ENCODE results near the gene NALCN. TPM values are rescaled to one million over a fixed set of nuclear protein-coding genes. Genes with fewer than 3 reads are reported as not detected.

Gene NALCN
- total RNA-seq, 2 experiments from 2014 or later, result not detected

DNA sequence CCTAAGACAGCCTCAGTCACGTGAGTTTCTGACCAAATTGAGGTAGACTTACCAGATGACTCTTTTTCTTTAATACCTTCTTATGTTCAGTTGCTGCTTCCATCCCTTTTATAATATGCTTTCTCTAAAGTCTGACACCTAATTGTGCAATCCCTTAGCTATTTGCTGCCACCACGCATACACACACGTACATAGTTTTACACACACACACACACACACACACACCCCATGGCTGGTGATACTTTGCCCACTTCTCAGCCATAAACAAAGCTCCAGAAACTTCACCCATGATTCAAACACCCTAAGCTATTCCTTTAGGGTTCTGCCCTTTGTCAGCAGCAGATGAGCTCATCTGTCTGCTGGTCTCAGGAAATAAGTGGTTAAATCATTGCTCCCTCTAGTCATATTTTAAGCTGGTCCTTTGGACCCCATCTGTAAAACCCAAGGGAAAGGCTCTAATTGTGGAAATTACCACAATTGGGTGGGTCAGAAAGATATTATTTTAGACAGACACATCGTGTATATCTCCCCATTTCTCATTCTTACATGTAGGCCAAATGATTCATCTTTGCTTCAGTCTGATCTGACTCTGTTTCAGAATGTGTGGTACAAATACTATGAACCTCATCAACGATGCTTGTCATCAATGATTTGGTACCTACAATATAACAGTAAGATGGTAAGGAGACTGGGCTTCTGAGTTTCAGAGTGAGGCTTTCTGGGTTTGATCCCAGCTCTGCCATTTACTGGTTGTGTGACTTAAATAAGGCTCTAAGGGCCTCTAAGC, 69.2 kb downstream of the NALCN start:
- TF ChIP-seq, protein P1, sequence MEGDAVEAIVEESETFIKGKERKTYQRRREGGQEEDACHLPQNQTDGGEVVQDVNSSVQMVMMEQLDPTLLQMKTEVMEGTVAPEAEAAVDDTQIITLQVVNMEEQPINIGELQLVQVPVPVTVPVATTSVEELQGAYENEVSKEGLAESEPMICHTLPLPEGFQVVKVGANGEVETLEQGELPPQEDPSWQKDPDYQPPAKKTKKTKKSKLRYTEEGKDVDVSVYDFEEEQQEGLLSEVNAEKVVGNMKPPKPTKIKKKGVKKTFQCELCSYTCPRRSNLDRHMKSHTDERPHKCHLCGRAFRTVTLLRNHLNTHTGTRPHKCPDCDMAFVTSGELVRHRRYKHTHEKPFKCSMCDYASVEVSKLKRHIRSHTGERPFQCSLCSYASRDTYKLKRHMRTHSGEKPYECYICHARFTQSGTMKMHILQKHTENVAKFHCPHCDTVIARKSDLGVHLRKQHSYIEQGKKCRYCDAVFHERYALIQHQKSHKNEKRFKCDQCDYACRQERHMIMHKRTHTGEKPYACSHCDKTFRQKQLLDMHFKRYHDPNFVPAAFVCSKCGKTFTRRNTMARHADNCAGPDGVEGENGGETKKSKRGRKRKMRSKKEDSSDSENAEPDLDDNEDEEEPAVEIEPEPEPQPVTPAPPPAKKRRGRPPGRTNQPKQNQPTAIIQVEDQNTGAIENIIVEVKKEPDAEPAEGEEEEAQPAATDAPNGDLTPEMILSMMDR (IDR thresholded peaks at IDR 0.05), result no peak
- H3K27ac Mint-ChIP-seq, result no peak overlapping the region
- H3K4me3 Mint-ChIP-seq, result no peak overlapping the region
- H3K27me3 Mint-ChIP-seq, result no peaks in the 10 kb centered on the region
- no peak for ATAC-seq (ENCODE audit: poor library complexity)
- H3K27me3 ChIP-seq (ENCODE audit: control insufficient read depth in 1 of 2, insufficient read depth in 2 of 2, low read length in 2 of 2), result no peaks in the 10 kb centered on the region
- H3K4me1 ChIP-seq (ENCODE audit: insufficient read depth, low read length), result no peaks in the 10 kb centered on the region
- no peaks in the 10 kb centered on the region for H3K4me1 Mint-ChIP-seq (ENCODE audit: low read depth)
- H3K4me3 ChIP-seq (ENCODE audit: low read length), result no peak overlapping the region
- ChIA-PET POLR2A (no interaction called here), CTCF (no interaction called here)
- intact Hi-C loops (cut with DNase I, micrococcal nuclease), result no loop called here
- DNase-seq, result no peak
- no peaks in the 10 kb centered on the region for H3K9me3 ChIP-seq (ENCODE audit: control insufficient read depth in 1 of 2, insufficient read depth in 1 of 2, low read length in 2 of 2)
- H3K27ac ChIP-seq (ENCODE audit: low read depth in 1 of 2, low read length in 2 of 2), result no peak overlapping the region
- no peaks in the 10 kb centered on the region for H3K36me3 ChIP-seq (ENCODE audit: insufficient read depth, low read length)
- no peaks in the 10 kb centered on the region for H3K36me3 Mint-ChIP-seq (ENCODE audit: low read depth)
- no peaks in the 10 kb centered on the region for H3K9me3 Mint-ChIP-seq

DNA sequence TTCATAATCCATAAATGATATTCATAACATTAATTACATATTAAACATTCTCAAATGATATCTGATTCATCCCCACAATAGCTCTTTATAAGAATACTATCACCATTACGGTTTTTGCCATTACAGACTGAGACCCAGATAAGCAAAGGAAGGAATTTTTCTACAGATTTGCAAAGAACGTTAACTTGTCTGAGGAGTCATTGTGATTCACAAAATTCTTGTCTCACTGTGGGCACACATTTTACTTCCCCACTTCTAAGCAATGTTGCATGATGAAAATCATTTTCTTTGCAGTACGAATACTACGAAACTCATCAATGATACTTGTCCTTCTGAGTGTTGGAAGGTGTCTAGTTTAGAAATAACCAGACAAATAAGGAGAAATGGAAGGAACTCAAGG, 70.1 kb downstream of the NALCN start:
- H3K4me3 ChIP-seq (ENCODE audit: low read length), result no peak overlapping the region
- no peak overlapping the region for H3K27ac Mint-ChIP-seq
- ATAC-seq (ENCODE audit: poor library complexity) (no peak), DNase-seq (no peak)
- H3K4me3 Mint-ChIP-seq, result no peak overlapping the region
- no peak overlapping the region for H3K27ac ChIP-seq (ENCODE audit: low read depth in 1 of 2, low read length in 2 of 2)
- H3K27me3 Mint-ChIP-seq, result no peaks in the 10 kb centered on the region
- ChIA-PET CTCF (no interaction called here), POLR2A (no interaction called here)
- no peaks in the 10 kb centered on the region for H3K9me3 Mint-ChIP-seq
- no peaks in the 10 kb centered on the region for H3K9me3 ChIP-seq (ENCODE audit: control insufficient read depth in 1 of 2, insufficient read depth in 1 of 2, low read length in 2 of 2)
- H3K36me3 ChIP-seq (ENCODE audit: insufficient read depth, low read length), result no peaks in the 10 kb centered on the region
- H3K4me1 Mint-ChIP-seq (ENCODE audit: low read depth), result no peaks in the 10 kb centered on the region
- H3K27me3 ChIP-seq (ENCODE audit: control insufficient read depth in 1 of 2, insufficient read depth in 2 of 2, low read length in 2 of 2), result no peaks in the 10 kb centered on the region
- TF ChIP-seq, protein P1 (IDR thresholded peaks at IDR 0.05), result no peak
- intact Hi-C loops (cut with DNase I, micrococcal nuclease), result no loop called here
- no peaks in the 10 kb centered on the region for H3K4me1 ChIP-seq (ENCODE audit: insufficient read depth, low read length)
- no peaks in the 10 kb centered on the region for H3K36me3 Mint-ChIP-seq (ENCODE audit: low read depth)

DNA sequence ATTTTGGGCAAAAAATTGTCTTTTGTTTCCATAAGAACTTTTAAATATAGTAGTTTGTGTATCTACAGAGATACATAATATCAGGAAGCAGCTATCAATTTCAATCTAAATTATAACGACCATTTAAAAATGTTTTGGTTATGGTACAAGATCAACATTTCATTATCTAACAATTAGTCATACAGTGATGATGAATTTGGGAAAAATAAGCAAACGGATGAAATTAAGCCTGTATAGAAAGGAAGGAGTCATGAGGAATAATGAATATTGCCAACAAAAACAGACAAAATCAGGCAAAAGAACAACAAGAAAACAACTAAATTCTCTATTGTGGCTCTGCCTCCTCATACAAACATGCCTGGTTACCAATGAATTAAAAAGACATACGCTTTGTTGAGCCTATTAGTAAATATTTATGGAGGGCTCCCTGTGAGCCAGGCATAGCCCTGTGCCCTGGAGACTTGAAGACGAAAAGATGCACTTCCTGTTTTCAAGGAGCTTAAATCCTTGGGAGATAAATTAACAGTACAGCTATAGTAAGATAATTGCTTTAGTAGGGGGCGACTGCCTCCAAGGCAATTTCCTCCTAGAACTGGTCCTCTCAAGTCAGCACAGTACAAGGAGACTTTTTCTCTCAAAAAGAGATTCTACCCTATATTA, 73.0 kb downstream of the NALCN start:
- Histone ChIP-seq H3K27ac (ENCODE audit: low read depth in 1 of 2, low read length in 2 of 2) (no peak overlapping the region), H3K27me3 (ENCODE audit: control insufficient read depth in 1 of 2, insufficient read depth in 2 of 2, low read length in 2 of 2) (no peaks in the 10 kb centered on the region), H3K4me3 (ENCODE audit: low read length) (no peak overlapping the region), H3K9me3 (ENCODE audit: control insufficient read depth in 1 of 2, insufficient read depth in 1 of 2, low read length in 2 of 2) (no peaks in the 10 kb centered on the region), H3K4me1 (ENCODE audit: insufficient read depth, low read length) (no peaks in the 10 kb centered on the region), H3K36me3 (ENCODE audit: insufficient read depth, low read length) (no peaks in the 10 kb centered on the region)
- Mint-ChIP-seq H3K27me3 (no peaks in the 10 kb centered on the region), H3K27ac (no peak overlapping the region), H3K4me1 (ENCODE audit: low read depth) (no peaks in the 10 kb centered on the region), H3K9me3 (no peaks in the 10 kb centered on the region), H3K4me3 (no peak overlapping the region), H3K36me3 (ENCODE audit: low read depth) (no peaks in the 10 kb centered on the region)
- DNase-seq (no peak), ATAC-seq (ENCODE audit: poor library complexity) (no peak)
- CTCF ChIA-PET, result no interaction called here
- POLR2A ChIA-PET, result no interaction called here
- TF ChIP-seq, protein P1 (IDR thresholded peaks at IDR 0.05), result no peak
- intact Hi-C loops (cut with DNase I, micrococcal nuclease), result no loop called here
